GM18507 (cell line): Measurements from ENCODE around the gene C6orf132.

Experiments
- DNase-seq: peaks from one replicate; pipeline ENCODE4 v3.0.0; 2011; ENCODE audit warnings: low read depth; ENCODE audit not compliant: insufficient read length; ENCODE audit errors: extremely low spot score
- FAIRE-seq: peaks from 2 replicates; lab custom pipeline; 2011; peaks lifted over from hg19 to GRCh38; lab: Jason Lieb, UNC

C6orf132 gene

DNA sequence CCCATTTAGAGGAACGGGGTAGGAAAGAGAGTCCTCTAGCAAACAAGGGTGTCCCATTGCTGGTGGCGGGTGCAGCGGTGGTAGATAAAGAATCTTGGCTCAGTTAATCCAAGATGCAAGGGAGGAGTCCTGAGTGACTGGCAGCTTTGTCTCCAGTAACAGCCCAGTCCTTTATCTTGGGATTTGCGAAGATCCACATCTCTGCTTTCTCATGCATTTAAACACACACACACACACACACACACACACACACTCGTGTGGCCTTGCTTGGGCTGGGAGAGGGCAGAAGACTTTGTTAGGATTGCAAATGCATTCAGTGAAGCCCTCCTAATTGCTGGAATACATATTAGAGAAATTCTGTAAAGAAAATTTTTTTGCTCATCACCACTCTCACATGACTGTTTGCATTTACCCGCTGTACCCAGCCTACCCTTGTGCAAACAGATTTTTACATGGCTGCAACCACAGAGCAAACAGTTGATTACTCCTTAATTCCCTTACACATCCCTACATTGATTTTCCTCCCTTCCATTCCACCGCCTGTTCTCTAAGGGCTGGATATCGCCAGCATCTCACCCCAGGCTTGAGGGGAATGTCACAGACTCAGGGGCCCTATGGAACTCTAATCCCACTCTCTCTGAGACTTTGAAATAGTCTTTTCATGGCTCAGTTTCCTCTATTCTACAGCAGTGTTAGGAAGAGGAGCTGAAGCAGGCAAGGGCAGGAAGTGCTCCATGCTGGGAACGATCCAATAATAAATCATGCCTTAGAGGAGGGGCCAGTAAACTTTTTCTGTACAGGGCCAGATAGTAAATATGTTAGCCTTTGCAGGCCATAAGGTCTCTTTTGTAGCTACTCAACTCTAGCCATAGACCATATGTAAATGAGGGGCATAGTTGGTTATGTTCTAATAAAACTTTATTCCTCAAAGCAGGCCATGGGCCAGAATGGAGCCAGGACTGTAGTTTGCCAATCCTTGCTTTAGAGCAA lies 3.5 kb downstream of the C6orf132 start:
- no peak for DNase-seq
- FAIRE-seq = no peak

DNA sequence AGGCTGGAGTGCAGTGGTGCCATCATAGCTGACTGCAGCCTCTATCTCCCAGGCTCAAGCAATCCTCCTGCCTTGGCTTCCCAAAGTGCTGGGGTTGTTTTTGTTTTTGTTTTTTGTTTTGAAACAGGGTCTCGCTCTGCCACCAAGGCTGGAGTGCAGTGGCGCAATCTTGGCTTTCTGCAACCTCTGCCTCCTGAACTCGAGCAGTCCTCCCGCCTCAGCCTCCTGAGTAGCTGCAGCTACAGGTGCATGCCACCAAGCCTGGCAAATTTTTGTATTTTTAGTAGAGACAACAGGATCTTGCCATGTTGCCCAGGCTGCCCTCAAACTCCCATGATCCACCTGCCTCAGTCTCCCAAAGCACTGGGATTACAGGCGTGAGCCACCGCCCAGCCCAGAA lies 4.2 kb downstream of the C6orf132 start:
- FAIRE-seq (no peak), DNase-seq (no peak)

DNA sequence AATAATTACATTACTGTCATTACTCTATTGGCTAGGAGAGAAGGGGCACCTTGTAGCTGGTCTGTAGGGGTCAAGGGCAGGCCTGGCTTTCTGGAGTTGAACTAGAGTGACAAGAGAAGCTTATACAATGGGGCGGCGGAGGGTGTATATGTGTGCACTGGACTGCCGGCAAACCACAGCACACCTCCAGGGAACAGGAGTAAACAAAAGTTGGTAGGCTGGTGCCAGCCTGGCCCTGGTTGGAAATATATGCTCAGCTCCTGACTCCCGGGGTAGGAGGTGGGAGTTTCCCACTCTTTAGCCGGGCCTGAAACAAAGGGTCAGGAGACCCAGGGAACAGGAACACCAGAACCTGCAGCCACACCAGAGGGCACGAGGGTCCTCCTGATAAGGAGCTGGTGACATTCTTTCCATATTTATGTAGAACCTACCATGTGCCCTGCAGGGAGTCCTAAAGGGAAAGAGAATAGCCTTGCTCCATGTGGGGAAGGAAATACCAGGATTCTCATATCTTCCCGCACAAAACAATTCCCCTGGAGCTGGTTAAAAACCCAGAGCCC lies 5.1 kb downstream of the C6orf132 start:
- DNase-seq = no peak

DNA sequence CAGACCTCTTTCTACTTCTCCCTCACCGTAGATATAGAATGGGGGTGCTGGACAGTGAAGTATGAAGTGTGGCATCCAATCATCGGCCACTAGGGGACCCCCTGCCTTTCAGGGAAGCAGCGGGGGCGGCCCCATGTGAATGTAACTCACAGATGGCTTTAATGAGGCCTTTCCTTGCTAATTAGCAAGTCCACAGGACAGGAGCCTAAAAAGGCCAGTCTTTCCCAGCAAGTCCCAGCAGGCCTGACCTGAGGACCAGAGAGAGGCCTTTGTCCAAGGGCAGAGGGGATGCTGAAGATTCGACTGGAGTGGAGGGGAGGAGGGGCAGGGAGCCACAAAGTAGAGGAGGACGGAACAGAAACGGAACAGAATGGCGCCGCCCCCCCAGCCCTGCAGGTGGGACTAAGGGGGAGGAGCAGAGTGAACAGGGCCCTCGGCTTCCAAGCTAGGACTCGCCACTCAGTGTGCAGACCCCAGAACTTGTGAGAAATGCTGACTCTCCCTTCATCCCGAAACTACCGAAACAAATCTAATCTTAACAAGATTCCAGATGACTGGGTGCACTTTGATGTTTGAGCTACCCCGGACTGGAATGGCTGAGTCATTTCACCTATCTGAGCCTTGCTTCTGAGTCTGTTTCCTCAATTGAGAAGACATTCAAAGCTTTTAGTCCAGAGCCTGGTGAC lies 5.8 kb downstream of the C6orf132 start:
- DNase-seq (peak; percentile 23), FAIRE-seq (no peak)

More for the DNA sequence above, 5.1 kb downstream of the C6orf132 start:
- FAIRE-seq = no peak

DNA sequence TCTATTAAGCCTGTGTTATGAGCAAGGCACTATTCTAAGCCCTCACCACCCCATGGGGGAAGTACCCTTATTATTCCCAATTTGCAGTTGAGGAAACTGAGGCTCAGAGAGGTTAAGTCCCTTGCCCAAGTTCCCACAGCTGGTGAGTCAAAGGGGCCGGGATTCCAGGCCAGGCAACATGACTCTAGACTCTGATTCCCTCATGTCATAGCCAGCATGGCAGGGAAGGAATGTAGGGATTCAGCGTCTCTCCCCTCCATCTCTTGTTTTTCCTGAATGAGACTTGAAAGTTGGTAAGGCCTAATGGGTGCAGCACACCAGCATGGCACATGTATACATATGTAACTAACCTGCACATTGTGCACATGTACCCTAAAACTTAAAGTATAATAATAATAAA lies 6.7 kb downstream of the C6orf132 start:
- no peak for FAIRE-seq
- DNase-seq = no peak

DNA sequence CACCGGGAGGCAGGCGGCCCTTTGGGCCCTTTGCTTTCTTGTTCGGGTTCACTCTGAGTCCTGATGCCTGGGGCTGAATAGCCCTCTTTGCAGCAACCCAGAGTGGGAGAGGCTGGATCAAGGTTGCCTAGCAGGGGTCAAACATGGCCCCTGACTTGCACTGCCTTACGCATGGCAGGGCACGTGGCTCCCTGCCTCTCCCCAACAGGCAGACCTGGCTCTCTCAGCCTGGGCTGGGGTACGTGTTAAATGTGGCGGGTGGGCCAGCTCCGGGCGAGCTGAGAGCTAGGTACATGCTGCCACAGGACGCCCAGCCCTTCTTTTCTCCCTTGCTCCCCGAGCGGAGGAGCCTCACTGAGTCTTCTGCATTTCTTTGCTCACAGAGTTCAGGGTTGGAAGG lies 7.3 kb downstream of the C6orf132 start:
- no peak for DNase-seq
- no peak for FAIRE-seq

DNA sequence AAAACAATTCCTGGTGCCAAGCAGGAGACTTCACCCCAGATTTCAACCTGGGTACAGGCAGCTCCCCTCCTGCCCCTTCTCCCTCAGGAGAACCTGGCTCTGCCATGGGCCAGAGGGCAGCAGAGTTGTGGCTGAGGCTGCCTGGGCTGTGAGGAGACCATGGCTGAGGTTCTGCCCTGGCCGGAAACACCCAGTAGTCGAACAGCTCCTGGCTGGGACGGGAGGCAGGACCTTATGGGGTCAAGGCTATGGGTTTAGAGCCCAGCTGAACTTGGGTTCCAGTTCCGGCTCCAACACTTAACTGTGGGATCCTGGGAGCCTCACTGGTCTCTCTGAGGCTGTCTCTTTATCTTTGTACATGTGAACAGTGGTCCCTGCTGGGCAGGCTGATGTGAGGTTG lies 8.5 kb downstream of the C6orf132 start:
- no peak for DNase-seq
- FAIRE-seq = no peak

DNA sequence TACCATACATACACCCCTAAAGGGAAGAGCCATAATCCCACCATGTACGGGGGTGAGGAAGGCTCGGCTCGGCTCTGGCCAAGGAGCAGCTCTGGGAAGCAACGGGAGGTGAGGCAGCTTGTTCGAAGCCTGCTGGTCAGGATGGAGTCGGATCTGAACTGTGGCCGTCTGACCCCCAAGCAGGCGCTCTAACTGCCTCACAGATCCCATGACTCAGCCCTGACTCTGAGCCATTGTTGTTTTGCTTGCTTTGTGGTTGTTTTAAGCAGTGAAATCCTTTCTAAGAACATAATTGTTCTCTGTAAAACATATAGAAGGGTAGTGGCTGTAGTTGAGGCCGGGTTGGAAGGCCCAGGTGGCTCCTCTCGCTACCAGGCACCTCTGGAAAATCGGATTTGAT lies 10.9 kb downstream of the C6orf132 start:
- FAIRE-seq (no peak), DNase-seq (no peak)

DNA sequence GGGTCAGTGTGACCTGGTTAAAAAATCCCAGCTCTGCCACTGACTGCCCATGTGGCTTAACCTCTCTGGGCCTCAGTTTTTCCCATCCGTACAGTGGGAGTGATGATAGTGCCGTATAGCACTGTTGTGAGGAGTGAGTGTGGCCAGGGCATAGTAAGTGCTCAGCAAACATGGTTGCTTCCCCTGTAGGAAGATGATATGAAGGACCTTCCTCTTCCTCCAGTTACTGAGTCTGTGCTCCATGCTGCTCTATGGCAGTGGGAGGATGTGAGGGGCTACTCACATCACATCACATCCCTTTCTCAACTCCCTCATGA lies 13.1 kb downstream of the C6orf132 start:
- no peak for FAIRE-seq

DNA sequence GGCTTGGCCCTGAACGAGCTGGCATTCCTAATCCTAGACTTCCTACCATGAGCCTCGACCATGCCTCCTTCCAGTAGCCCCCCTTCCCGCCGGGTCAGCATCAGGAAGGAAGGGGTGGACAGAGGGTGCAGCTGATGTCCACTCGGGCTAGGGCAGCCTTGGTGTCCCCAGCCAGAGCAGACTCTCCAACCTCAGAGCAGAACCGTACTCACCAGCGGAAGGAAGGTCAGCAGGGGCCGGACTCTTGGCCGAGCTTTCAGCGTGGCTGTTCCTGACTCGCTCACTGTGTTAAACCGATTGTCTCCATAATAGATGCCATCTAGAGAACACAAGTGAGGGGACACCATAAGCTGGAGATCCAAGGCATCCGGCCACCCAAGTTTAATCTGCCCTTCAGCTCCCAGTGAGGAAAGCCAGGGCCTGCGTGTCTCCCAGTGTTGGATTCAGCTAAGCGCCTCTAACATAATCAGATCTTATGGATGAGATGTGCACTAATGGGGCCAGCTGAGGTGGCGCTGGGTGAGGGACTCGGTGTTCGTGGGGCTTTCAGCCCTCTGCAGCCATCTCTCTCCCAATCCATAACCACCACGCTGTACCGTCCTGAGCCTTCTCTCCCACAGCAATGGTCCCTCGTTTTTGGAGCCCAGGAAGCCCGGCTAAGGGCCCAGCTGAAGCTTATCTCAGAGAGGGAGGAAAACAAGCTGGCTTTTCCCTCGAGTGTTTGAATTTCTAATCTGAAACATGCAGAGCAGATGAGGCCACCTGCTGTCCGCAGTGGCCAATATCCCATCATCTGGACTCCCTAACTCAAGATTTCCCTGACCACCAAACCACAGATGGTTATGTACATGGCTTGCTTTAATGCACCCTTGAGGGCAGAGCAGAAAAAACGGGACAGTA lies 13.7 kb downstream of the C6orf132 start:
- DNase-seq (no peak), FAIRE-seq (no peak)

More for the DNA sequence above, 13.1 kb downstream of the C6orf132 start:
- no peak for DNase-seq

DNA sequence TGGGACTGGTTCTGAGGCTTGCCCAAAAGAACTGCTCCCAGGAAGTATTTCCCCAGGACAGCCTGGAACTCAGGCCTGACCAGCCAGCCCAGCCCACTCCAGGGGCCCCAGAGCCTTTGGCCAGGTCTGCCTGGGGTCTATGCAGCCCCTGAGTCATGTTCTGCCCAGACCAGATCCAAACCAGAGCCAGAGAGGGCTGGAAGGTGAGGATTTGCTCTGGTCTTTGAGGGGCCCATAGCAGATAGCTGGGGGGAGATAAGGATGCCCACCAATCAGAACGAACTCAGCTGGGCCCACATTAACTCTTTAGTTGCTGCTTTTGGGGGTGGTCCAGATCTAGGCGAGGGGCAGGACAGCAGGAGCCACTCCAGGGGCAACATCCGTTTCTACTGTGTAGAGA lies 16.8 kb downstream of the C6orf132 start:
- DNase-seq (no peak), FAIRE-seq (no peak)

DNA sequence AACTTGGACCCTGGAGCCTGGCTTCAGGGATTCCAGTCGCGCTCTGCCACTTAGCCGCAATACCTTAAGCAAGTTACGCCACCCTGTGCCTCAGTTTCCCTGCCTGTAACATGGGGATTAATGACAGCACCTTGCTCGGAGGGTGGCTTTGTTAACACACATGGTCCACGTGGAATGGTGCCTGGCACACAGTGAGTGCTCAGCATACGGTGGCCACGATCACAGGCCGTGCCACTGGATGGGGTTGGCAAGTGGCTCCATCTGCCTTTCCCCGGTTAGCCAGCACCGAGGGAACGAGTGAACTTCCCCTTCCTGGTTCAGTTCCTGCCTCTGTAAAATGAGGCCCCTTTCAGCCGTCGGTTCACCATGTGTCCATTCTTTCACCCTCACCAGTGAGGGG lies 17.2 kb downstream of the C6orf132 start:
- FAIRE-seq (no peak), DNase-seq (no peak)

DNA sequence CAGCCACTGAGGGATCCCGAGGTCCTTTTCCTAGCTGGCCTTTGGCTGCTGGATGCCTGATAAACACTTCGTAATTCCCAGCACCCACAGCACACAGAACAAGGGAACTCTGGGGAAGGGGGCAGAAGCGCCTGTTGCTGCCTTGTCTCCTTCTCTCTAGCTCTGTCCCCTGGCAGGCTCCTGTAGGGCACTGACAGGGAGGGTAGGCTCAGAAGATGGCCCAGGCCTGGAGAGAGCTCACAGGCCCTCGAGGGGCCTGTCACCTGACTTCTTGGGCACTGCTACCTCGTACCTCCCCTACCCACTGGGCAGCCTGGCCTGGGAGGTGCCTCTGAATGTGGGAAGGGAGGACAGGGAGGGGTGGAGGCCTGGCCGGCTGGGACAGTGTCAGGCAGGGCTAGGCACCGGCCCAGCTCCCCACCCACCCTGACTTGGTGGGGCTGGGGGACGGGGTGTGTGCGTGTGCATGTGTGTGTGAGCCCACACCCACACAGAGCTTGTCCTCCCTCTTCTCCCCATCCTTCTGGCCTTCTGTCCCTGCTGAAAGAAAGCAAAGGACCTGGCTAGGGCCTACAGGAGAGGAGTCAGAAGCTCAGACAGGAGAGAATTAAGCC lies 18.1 kb downstream of the C6orf132 start:
- no peak for FAIRE-seq
- no peak for DNase-seq

DNA sequence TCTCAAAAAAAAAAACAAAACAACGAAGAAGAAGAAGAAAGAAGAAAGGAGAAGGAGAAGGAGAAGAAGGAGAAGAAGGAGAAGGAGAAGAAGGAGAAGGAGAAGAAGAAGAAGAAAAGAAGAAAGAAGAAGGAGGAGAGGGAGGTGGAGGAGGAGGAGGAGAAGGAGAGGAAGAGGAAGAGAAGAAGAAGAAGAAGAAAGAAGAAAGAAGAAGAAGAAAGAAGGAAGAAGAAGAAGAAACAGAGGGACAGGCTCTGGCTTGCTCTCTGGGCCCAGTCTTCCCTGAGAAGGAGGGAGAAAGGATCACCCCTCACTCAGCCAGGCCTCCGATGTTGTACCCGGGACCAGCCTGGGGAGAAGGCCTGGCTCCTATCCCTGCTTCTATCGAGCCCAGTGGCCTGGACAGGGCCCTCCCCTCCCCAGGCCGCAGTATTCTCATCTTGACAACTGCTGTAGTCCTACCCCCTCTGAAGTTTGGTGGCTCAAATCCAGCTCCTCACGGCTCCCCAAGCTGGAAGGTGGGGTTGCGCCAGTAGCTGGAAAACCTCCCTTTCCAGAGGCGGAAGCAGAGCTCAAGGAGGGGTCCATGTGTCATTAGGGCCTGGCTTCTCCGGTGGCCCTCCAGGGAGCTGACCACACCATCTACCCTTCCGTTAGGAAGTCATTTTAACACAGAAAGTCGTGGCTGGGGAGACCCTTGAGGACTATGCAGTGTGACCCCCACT lies 18.9 kb downstream of the C6orf132 start:
- FAIRE-seq (no peak), DNase-seq (no peak)

DNA sequence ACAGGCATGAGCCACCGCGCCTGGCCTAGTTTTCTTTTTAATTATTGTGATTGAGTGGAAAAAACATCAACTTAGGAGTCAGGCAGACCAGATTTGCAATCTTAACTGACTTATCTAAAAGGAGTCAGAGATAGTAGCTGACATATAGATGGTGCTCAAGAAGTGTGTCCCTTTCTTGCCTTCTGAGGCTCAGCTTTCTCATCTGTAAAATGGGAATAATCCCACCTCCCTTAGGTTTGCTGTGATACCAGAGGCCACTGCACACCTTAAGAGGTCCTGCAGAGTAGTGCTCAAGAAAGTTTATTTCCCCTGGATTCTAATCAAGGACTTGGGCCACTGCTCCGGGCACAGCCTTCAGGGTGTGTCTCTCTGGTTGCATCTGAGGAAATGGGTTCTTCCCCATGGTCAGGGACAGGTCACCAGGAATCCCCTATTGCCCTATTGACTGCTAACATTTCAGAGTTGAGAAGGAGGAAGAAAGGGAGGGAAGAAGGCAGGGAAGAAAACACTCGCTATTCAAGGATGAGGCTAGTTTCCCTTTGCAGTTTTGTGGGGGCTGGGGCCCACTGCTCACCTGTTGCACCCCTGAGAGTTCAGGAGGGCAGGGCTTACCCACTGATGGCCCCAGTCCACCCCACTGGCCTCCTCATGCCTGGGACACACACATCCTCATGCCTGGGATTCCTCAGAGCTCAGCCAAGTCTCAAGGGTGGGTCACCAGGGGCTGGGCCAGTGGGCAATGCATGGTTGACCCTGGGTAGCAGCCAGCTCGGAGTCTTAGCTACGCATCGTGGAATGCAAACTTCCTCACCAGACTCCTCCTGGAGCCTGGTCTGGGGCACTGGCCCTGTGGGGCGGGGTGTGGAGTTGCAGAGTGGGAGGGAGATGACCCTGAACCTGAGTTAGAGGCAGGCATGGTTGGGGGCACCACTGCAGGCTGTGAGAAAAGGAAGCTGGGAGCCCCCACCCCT lies 21.2 kb downstream of the C6orf132 start:
- DNase-seq = no peak
- no peak for FAIRE-seq

DNA sequence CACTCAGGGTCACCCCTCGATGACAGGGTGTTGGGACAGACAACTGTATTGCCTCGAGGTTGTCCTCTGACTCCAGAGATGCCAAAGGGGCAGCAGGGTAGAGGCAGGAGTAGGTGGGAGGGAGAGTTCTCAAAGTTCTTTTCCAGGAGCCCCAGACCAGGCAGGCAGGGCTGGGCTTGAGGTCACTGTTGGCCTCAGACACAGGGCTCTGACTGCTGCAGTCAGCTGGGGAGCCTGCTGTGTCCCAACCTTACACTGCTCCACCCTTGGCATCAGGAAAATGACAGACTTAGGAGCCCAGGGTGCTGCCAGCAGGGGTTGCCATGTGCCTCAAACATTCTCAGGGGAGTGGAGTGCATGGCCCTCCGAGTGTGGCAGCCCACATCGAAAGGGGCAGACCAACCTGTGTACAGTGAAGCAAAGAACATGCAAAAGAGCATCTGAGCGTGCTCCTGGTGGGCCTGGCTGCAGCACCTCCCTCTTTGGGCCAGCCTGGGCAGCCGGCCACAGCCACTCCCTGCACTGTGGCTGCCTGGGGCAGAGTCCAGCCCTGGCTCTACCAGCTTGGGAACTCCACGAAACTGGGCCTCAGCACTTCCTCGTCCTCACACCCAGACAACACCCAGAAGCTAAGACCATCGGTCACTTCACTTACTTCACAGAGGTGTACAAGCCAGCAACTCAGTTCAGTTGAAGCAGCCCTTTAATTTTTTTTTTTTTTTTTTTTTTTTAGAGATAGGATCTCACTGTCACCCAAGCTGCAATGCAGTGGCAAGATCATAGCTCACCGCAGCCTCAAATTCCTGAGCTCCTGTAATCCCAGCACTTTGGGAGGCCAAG lies 24.0 kb downstream of the C6orf132 start:
- DNase-seq (no peak), FAIRE-seq (no peak)

DNA sequence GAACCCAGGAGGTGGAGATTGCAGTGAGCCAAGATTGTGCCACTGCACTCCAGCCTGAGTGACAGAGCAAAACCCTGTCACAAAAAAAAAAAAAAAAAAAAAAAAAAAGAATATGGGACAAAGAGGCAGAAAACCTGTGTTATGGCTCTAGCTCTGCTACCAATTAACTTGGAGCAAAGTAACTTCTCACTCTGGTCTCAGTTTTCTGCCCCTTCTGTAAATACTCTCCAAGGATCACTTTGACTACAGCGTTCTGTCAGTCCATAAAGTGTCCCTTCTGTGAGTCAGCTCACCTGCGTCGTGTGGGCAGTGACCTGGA lies 24.6 kb downstream of the C6orf132 start:
- FAIRE-seq = no peak
- no peak for DNase-seq
